ENCODE results near the gene BSDC1.

BSDC1 gene

DNA sequence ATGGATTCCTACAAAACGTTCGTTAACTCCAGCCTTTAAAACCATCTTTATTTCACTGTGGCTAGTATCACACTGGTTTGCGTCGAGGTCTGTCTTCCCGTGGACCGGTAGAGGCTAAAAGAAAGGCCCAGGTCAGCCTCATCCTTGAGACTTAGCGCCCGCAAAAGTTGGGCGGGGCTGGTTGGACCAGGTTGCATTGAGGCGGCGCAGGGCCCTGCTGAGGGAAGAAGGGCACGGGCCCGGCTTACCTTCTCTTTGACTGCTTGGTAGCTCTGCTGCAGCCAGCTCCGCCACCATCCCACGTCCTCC lies 455 bp downstream of the BSDC1 start:
- DNase-seq: no peak

DNA sequence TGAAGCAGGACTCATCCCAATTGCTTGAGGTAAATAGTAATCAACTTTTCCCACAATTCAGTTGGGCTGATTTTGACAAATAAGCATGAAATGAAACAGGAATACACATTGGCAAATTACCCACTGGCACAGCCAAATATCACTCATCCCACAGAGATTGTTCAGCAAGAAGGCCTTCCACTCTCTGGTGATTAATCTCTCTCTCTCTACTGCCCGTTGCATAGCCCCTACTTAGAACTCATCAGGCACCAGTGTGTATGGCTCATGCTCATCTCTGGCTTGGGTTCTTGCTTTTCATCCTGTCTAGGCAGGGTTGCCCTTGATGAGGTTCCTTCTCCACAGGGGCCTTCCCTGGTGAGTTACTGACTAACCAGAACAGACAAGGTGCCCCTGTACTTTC lies 1.1 kb downstream of the BSDC1 start:
- DNase-seq: no peak

DNA sequence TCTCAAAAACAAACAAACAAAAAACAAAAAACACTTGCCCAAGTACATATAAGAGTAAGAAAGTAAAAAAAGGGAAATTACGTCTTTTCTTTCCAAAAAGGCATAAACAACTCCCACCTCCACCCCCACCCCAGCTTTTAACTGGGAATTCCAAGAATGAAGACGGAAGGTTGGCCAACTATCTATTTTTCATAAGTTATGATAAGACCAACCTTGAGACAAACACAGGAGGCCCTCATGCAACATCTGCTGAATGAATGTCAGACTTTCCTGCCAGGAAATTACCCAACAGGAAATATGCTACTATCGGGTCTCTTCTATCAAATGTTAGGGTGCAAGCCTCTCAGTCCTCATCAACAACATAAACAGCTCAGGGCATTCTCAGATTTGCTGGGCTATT lies 1.9 kb downstream of the BSDC1 start:
- no peak for DNase-seq

DNA sequence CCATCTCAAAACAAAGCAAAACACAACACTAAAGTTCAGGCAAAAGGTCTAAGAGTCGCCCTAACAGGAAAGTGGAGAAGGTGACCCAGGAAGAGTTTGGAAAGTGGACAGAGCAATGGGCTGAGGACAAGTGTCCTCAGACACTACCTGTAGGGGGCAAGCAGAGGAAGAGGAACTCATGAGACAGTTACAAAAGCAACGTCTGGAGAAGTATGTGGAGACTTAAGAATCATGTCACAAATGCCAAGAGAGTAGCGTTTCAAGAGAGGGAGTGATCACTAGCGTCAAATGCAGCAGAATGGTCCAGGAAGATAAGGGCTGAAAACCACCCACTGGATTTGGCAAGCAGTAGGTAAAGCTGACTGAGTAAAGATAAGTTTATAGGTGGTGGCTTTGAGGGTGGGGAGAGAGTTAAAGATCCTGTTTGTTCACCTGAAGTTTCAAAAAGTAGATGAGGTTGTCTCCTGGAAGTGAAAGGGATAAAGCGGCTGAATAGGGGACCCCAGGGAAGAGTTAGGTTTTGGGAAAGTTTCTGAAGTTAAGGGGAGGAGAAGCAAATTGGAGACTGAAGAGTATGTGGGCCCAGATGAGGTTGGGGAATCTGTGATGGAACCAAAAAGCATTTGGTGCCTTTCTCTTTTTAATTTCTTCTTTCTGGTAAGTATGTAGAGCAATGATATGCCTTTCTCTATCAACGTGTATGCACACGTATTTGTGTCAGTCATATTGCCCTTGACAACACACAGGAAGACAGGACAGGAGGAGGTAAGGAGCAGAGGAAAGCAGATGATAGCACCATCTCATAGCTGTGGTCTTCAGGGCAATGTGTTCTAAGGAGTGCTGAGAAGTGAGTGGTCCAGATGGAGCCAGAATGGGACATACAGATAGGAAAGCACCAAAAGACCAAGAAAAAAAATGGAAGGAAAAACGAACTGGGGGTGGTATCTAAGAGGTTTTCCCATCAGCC lies 3.1 kb downstream of the BSDC1 start:
- no peak for DNase-seq

DNA sequence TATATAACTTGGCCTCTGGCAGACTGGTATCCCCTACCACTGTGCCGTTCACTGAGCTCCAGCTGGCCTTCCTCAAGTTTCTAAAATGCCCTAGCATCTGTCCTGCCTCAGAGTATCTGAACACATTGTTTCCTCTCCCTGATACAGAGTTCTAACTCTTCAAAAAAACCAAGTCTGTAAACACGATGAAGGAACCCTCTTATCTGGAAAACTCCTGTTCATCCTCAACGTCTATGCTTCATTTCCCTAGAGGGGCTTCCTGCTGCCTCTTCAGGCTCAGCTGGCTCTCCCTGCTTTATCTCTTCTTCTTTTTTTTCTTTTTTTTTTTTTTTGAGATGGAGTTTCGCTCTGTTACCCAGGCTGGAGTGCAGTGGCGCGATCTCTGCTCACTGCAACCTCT lies 5.6 kb downstream of the BSDC1 start:
- no peak for DNase-seq

DNA sequence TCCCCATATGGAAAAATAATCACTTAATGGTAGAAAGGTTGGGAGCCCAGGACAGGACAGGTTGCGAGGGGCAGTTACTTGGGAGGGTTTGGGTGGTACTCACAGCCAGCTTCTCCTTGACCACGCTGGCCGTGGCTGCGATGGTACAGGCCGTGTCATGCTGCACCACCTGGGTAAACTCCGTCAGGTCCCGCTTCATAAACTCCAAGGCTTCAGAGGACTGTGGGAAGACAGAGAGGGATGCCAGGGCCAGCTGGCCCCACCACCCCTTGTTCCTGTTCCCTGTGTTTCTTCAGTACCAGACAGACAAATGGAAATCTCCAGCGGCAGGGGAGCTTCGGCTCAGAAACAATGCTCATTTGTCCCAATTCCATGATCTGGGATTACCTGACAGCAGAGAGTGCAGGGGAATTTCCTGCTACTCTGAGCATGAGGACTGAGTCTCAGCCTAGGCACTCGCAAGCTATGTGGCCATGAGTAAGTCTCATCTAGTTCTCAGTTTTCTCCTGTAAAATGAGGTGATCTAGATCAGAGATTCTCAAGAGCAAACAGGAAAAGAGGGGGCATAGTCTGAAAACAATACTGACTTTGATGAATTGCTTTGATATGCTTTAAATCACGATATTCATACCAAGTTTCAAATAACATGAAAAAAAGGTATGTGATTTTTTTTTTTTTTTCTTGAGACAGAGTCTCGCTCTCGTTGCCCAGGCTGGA lies 7.4 kb downstream of the BSDC1 start:
- DNase-seq: no peak

DNA sequence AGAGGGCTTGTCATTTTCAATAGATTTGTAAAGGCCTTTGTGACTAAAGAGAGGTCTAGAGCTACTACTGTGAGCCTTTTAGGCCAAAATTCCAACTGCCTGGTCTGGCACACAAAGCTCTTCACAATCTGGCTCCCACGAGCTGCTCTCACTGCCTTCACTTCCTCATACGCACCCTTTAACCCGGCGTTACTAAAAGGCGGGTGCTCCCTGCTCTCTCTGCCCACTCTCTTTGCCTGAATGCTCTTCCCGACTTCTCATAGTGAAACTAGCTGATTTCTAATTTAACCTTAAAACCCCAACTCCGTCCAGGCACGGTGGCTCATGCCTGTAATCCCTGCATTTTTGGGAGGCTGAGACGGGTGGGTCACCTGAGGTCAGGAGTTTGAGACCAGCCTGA lies 14.2 kb downstream of the BSDC1 start:
- no peak for DNase-seq

DNA sequence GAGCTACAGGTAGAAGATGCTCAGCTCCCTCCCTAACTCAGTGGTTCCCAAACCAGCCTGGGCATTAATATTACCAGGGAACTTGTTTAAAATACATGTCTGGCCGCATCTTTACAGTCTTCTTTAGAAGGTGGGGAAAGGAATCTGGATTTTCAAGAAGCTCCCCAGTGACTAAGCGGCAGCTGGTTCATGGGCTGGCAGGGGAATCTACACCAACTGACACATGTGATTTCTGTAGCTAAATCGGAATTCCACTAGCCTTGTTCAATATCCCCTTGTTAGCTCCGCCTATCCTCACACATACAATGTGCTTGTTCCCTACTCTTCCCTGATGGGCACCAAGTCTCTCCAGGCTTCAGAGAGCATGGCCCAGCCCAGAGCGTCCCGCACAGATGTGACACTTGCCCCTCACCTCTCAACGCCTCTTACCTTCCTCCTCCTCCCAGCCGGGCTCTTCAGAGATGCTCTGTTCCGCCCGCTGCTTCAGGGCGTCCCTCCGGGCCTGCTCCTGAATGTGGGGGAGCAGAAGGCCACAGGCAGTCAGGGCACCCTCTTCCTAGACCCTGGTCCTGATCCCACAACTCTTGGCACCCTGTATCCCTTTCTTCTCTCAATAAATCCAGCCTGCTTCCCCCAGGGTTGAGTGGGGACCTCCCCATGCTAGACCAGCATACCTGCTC lies 16.6 kb downstream of the BSDC1 start:
- no peak for DNase-seq

DNA sequence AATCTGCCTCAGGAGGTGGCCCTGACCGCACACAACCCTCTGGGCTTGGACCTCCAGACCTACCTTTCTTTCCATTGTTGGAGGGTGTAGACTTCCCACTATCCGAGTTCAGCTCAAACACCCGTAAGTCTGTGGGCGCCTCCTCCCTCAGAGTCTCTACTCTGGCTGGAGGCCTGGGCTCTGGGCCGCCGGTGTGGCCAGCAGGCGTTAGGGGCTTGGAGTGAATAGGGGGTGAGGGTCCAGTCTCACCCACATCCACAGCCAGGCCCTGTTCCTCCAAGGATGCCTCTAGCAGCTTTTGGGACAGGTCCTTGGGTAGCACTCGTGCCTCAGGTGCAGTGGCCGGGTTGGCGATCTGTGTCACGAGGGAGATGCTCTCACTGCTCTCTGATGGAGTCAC lies 18.0 kb downstream of the BSDC1 start:
- DNase-seq: no peak

DNA sequence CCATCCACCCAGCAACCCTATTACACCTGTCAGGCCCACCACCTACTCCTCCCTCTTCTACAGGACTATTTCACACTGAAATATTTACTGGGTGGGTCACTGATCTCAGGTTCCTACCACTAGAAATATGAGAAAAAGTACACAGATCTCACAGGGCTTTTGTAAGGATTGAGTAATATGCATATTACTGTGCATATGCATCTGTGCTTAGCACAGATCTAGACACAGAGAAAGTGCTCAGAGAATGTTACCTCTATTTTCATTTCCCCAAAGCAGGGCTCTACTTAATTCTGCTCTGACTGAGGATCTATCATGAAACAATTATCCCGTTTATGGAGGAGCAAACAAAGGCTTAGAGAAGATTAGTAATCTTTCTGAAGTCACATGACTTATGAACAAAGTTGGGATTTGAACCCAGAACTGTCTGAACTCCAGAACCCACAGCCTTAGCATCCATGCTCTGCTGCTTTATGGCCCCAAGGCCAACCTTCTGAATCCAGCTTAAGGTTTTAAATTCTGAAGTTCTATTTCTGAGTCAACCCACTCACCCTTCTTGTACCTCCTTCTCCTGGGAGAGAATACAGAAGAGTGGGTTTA lies 20.1 kb downstream of the BSDC1 start:
- DNase-seq: no peak

DNA sequence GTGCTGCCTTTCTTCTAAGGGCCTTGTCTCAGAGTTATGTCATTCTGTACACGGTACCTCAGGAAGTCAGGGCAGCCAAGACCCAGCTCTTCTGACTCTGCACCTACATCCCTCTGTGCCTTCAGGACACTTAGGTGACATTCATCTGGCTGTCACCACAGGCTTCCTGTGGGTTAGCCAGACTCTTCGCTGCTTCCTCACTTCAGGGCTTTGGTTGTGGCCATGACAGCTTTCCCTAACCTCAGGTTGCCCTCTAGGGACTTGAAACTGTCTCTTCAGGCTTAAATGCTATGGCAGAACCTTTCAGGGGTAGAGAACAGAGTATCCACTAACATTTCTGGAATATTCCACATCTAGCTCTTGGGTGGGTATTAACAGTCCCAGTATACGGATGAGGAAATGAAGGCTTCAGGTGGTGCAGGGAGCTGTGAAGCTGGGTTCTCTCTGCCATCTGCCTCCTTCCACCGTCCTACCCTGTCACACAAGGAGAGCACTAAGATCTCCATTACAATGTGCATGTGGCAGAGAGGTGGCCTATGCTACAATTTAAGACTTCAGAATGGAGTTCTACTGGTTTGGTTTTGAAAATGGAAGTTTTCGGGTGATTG lies 22.0 kb downstream of the BSDC1 start:
- DNase-seq: no peak

DNA sequence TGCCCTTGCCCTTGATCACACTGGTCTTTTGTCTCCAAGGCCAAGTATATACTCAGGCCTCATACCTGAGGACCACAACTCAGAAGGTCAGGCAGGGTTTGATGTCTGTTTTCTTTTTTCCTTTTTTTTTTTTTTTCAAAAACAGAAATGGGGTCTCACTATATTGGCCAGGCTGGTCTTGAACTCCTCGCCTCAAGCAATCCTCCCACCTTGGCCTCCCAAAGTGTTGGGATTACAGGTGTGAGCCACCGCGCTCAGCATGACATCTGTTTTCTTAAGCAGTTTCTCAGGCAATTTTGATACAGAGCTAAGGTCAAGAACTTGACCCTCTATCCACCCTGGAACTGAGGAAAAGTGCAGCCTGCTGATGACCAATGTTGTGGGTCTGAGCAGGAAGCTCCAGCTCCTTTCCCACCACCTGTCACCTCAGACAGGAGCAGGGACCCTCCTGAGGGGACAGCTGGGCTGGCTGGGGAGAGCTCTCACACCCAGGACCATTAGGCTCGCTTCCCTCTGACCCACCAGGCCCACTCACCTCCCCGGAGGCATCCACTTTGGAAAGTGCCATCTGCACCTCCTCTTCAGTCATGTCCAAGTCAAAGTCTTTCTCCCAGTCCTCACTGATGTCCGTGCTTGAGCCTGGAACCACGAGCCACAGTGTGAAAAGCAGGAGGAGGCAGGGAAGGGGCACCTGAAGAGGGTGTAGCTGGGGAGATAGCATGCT lies 26.2 kb downstream of the BSDC1 start:
- no peak for DNase-seq

DNA sequence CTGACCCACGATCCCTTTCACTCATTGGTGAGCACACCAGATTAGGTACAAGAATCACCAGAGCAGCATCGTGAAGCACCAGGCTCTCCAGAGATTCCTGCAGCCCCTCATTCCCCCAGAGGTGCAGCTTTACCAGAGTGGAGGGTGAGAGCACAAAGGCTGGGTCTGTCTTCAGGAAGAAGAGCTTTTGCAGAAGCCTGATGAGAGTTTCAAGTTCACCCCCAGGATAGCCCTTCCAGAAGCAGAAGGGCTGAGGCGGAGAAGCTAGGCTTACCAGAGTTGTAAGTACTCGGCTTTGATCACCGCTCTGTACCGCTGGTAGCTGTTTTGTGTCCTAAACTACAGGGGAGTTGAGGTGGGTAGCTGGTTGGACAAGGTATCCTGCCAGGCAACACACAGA lies 28.8 kb downstream of the BSDC1 start:
- DNase-seq: no peak

DNA sequence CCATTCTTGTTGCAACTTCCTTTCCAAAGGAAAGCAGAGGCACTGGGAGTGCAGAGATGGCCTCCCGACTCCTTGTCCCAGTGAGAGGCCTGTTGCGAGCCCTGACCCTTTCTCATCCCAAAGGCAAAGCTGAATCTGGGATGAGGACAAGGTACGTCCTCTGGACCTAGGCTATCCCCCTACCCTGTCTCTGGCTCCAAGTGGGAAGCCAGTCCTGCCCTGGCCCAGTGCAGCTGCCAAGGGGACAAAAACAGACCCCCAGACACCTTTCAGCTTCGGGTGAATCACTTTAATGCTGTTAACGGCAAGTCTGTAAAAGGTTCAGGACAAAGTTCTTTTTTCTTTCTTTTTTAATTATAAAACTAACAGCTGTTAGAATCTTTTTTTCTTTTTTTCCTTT lies 29.4 kb downstream of the BSDC1 start:
- no peak for DNase-seq

DNA sequence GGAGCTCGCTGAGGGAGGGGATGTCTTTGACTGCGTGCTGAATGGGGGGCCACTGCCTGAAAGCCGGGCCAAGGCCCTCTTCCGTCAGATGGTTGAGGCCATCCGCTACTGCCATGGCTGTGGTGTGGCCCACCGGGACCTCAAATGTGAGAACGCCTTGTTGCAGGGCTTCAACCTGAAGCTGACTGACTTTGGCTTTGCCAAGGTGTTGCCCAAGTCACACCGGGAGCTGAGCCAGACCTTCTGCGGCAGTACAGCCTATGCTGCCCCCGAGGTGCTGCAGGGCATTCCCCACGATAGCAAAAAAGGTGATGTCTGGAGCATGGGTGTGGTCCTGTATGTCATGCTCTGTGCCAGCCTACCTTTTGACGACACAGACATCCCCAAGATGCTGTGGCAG lies 30.5 kb downstream of the BSDC1 start:
- no peak for DNase-seq

DNA sequence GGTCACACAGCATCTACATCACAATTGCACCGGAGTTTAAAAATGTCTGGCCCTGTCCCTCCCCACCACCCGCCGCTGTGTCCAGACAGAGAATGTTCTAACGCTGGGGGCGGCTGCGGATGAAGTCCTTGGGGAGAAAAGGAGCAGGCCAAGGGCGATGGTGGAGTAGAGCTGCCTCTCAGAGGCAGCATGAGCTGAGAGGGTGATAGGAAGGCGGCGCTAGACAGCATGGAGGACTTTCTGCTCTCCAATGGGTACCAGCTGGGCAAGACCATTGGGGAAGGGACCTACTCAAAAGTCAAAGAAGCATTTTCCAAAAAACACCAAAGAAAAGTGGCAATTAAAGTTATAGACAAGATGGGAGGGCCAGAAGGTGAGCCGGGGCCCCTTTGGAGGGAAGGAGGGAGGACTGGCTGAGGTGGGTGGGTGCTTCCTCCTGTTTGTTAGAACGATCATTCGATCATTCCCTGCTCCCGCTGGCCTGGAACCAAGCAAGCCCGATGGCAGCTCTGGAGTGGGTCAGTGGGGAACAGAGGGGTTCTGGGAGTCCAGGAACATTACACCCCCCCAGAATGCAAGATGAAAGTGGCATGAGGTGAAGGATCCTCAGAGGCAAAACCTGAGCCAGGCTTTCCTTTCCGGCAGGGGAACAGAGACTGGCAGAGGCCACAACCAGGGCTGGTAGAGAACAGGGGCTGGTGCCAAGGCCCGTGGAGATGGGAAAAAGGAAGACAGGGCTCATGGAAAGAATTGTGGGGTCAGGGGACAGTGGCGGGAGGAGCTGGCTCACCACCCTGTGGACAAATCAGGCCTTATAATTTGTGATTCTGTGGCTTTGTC lies 31.5 kb downstream of the BSDC1 start, which contains the start of the genes FAM229A and TSSK3:
Gene FAM229A, minus strand, starts transcription at position 12 of the 840 bp plus-strand sequence. CDS start 394 bp downstream, outside the sequence.
Gene TSSK3, plus strand, starts transcription at position 66 of the 840 bp plus-strand sequence. Its CDS starts 163 bp downstream, at position 229.
- no peak for DNase-seq

DNA sequence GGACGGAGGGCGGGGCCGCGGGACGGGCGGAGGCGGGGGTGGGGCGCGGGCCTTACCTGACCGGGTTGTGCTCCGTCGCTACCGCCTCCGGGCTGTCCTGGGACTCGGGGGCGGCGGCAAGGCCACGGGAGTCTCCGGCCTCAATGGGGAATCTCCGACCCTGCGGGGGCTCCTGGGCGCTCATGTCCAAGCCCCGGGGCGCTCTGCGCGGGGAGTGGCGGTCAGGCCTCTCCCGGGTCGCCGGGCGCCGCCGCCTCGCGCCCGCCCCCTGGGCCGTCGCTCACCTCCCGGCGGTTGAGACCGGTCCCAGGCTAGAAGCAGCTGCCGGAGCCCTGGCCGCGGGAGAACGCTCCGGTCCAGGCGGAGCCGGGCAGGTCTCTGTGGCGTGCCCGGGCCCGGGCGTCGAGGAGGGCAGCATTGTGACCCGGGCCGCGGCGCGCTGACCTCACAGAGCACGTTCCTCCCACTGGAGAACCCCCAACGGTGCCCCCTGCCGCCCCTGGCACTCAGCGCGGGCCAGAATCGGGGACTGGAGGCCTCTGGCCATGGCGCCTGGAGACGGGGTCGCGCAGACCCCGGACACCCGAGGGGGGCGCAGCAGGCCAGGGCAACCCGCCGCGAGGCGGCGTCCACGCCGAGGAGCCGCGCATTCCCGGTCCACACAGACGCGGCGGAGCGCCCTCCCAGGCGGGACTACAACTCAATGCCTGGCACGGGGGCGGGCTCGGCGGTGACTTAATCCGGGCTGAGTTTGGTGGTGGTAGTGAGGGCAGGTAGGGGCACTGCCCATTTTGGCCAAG lies 32.4 kb downstream of the BSDC1 start:
- DNase-seq: no peak

DNA sequence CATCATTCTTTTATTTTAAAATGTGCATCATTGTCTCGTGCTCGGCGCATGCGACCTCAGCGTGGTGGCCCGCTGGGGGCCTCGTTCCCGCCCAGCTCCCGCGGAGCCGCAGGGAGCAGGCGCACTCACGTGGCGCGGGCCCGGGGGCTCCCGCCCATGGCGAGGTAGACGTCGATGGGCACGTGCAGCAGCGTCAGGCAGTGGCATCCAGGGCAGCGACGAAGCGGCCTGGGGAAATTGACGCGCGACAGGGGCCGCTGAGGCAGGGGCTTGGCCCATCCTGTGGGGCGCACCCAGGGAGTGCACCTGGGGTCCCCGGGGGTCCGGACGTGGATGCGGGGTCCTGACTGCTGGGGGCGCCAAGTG lies 33.0 kb downstream of the BSDC1 start:
- DNase-seq: no peak

DNA sequence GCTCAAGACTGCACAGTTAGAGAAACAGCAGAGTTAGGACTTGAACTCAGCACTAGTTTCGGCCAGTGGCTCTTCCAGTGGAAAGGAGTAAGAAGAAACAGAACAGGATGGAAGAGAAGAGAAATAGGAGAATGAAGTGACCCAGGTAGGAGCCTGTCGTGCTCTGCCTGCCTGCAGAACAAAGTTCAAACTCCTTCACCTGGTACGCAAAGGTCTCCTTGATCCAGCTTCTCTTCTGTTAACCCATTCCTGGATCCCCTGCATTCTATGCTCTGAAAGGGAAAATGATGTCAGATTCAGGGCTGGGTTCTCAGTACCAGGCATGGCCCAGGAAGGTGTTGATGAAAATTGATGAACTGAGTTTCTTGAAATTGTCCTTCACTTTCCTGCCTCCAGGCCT lies 35.8 kb downstream of the BSDC1 start:
- no peak for DNase-seq

DNA sequence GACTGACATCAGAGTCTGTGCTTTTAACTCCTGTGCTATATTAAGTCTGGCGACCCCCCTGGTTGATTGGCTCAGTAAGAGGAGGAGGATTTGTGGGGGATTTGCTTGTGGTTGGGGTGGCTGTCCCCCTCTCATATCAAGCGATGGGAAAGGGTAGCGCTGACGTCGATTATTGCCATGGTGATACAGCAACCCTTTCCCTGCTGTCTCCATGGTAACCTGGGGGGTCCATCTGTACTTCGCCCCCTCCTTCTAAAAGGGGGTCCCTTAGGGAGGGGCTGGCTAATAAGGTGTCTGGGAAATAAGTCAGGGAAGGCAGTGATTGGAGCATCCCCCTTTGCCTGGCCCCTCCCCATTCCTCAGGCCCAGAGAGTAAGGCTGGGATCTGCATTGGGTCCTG lies 36.6 kb downstream of the BSDC1 start:
- DNase-seq: no peak
